ENCODE measurements around the gene PALM2AKAP2. TPM values are rescaled to one million over a fixed set of nuclear protein-coding genes. Genes with fewer than 3 reads are reported as not detected.

PALM2AKAP2 gene
- total RNA-seq, 1 experiment from 2014 or later: not detected

DNA sequence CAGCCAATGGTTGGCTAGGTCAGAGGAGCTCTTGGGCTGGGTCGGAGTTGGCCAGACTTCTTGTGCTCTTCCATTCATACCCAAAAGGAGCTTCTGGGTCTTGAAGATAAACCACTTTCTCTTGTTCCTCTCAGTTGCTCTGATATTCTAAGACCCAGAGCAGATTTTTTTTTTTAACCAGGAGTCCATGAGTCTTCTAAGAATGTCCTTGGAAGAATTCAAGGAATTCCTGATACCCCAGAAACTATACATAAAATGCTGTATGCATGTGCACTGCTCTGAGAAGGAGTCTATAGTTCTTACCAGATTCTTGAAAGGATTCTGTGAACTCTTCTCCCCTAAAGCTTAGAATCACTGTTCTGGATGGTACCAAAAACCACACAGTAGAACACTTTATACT lies 9.9 kb upstream of the PALM2AKAP2 start:
- Mint-ChIP-seq H3K27ac (ENCODE audit: unreplicated experiment) (no peak overlapping the region), H3K4me1 (ENCODE audit: low read depth, unreplicated experiment) (no peaks in the 10 kb centered on the region), H3K4me3 (ENCODE audit: low read depth, unreplicated experiment) (no peak overlapping the region), H3K36me3 (ENCODE audit: insufficient read depth, unreplicated experiment) (no peaks in the 10 kb centered on the region), H3K9me3 (ENCODE audit: low read depth, unreplicated experiment) (no peaks in the 10 kb centered on the region), H3K27me3 (ENCODE audit: unreplicated experiment) (peaks cover 73% of the 10 kb centered on the region)
- no peak for DNase-seq
- intact Hi-C loops (cut with micrococcal nuclease; ENCODE audit: unreplicated experiment): no loop called here
- BruUV-seq (replicated peaks): no TSS peak
- TF ChIP-seq, protein P1, sequence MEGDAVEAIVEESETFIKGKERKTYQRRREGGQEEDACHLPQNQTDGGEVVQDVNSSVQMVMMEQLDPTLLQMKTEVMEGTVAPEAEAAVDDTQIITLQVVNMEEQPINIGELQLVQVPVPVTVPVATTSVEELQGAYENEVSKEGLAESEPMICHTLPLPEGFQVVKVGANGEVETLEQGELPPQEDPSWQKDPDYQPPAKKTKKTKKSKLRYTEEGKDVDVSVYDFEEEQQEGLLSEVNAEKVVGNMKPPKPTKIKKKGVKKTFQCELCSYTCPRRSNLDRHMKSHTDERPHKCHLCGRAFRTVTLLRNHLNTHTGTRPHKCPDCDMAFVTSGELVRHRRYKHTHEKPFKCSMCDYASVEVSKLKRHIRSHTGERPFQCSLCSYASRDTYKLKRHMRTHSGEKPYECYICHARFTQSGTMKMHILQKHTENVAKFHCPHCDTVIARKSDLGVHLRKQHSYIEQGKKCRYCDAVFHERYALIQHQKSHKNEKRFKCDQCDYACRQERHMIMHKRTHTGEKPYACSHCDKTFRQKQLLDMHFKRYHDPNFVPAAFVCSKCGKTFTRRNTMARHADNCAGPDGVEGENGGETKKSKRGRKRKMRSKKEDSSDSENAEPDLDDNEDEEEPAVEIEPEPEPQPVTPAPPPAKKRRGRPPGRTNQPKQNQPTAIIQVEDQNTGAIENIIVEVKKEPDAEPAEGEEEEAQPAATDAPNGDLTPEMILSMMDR (IDR thresholded peaks at IDR 0.05; ENCODE audit: unreplicated experiment): no peak
- CTCF ChIA-PET: no interaction called here

DNA sequence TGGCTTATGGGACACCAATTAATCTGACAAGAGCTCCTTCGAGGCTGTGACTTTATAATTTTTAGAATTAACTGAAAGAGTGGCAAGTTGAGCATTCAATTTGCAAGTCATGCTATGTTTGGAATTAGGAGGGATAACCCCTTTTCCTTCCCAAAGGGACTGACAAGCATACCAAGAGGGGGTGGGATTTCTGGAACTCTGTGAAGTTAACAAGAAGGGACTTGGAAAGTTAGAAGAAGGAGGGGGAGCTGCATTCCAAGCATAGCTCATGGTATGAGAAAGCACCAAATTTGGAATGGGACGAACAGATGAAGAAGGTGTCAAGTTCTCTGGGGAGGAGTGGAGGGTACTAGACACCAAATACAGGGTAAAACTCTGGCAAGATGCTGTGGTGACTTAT lies 8.9 kb upstream of the PALM2AKAP2 start:
- no peak overlapping the region for H3K27ac Mint-ChIP-seq (ENCODE audit: unreplicated experiment)
- no peaks in the 10 kb centered on the region for H3K4me1 Mint-ChIP-seq (ENCODE audit: low read depth, unreplicated experiment)
- CTCF ChIA-PET: no interaction called here
- no peak for DNase-seq
- TF ChIP-seq, protein P1 (IDR thresholded peaks at IDR 0.05; ENCODE audit: unreplicated experiment): no peak
- BruUV-seq (replicated peaks): no TSS peak
- intact Hi-C loops (cut with micrococcal nuclease; ENCODE audit: unreplicated experiment): no loop called here
- no peaks in the 10 kb centered on the region for H3K9me3 Mint-ChIP-seq (ENCODE audit: low read depth, unreplicated experiment)
- H3K27me3 Mint-ChIP-seq (ENCODE audit: unreplicated experiment): peaks cover 67% of the 10 kb centered on the region
- no peaks in the 10 kb centered on the region for H3K36me3 Mint-ChIP-seq (ENCODE audit: insufficient read depth, unreplicated experiment)
- H3K4me3 Mint-ChIP-seq (ENCODE audit: low read depth, unreplicated experiment): no peak overlapping the region

DNA sequence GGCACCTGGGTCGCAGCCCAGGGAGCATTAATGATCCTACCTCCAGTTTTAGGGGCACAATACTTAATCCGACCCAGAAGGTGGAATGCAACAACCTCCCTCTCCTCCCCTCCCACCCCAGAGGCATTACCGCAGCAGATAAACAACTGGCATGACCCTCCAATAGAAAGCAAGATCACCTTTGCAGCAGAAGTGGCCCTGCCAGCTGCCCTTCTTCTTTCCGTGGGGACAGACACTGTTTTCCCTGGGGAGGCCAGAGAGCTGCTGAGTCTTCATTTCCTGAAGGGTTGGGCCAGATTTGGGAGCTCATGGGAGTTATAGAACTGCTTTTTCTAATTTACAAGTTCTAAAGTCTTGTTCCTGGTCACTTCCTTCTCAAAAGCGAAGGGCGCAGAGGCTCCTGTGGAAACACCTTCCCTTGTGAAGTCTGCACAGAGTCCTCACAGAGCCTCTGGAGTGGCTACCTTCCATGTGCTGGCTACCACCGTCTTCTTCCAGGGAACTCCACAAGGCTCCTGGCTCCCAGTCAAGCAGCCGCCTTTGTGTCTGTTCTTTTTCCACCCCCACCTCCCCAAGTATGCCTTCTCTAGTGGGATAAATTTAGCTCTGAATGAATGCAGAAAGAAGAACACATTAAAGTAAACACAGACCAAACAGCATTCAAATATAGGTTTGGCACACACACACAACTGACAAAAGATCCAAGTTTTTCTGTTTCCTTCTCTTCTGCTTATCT lies 8.0 kb upstream of the PALM2AKAP2 start:
- CTCF ChIA-PET: no interaction called here
- no peak for DNase-seq
- no peak overlapping the region for H3K27ac Mint-ChIP-seq (ENCODE audit: unreplicated experiment)
- H3K36me3 Mint-ChIP-seq (ENCODE audit: insufficient read depth, unreplicated experiment): no peaks in the 10 kb centered on the region
- H3K9me3 Mint-ChIP-seq (ENCODE audit: low read depth, unreplicated experiment): no peaks in the 10 kb centered on the region
- H3K4me3 Mint-ChIP-seq (ENCODE audit: low read depth, unreplicated experiment): no peak overlapping the region
- no peaks in the 10 kb centered on the region for H3K4me1 Mint-ChIP-seq (ENCODE audit: low read depth, unreplicated experiment)
- BruUV-seq (replicated peaks): no TSS peak
- peaks cover 67% of the 10 kb centered on the region for H3K27me3 Mint-ChIP-seq (ENCODE audit: unreplicated experiment)
- intact Hi-C loops (cut with micrococcal nuclease; ENCODE audit: unreplicated experiment): no loop called here
- TF ChIP-seq, protein P1 (IDR thresholded peaks at IDR 0.05; ENCODE audit: unreplicated experiment): no peak

DNA sequence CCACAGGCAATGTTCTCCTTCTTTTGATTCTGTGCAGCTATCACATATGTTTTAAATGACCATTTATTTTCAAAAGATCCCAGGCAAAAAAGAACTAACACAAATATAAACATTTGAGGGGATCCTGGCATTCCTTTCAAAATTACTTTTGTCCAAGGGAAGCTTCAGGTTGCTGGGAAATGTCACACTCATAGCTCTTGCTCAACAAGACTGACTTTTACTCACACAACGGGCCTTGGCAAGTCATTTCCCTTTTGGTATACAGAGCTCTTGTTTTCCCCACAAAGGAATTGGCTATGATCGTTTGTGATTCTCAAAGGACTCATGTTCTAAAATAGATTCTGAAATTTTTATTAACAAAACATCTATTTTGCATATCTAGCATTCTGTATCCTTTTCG lies 4.5 kb upstream of the PALM2AKAP2 start:
- no peak for DNase-seq
- CTCF ChIA-PET: no interaction called here
- intact Hi-C loops (cut with micrococcal nuclease; ENCODE audit: unreplicated experiment): no loop called here
- Mint-ChIP-seq H3K27me3 (ENCODE audit: unreplicated experiment) (peaks cover 60% of the 10 kb centered on the region), H3K27ac (ENCODE audit: unreplicated experiment) (no peak overlapping the region), H3K4me3 (ENCODE audit: low read depth, unreplicated experiment) (no peak overlapping the region), H3K4me1 (ENCODE audit: low read depth, unreplicated experiment) (no peaks in the 10 kb centered on the region), H3K36me3 (ENCODE audit: insufficient read depth, unreplicated experiment) (no peaks in the 10 kb centered on the region), H3K9me3 (ENCODE audit: low read depth, unreplicated experiment) (no peaks in the 10 kb centered on the region)
- no TSS peak for BruUV-seq (replicated peaks)
- TF ChIP-seq, protein P1 (IDR thresholded peaks at IDR 0.05; ENCODE audit: unreplicated experiment): no peak

Data from Calu3 (cell line).